ENCODE results near the gene ITGB8.

GRCh38 chr7:20340839-20341238 lies 10.1 kb downstream of the ITGB8 start:
- TF ChIP-seq CTCF (IDR thresholded peaks at IDR 0.05): no peak
- no peak for TF ChIP-seq POLR2A (IDR thresholded peaks at IDR 0.05)

Data from thyroid gland (tissue), 4 donors.